IMR-90 (cell line): ENCODE results near the gene MAP7D1. TPM values are rescaled to one million over a fixed set of nuclear protein-coding genes. Genes with fewer than 3 reads are reported as not detected.
A peak's percentile ranks its signal among the peaks of the same experiment; 100 is the strongest.

Experiments used
- ATAC-seq: fragments of 200-7000 bp; cut with Tn5 transposase; 2 replicates; pipeline ENCODE4 v1.9.1; 2020; ENCODE audit warnings: low read depth, mild to moderate bottlenecking, moderate library complexity
- BruUV-seq: library from RNA; stranded (reverse); fragments of 400-500 nt; replicated peaks from 2 replicates; lab custom pipeline; 2021; lab: Mats Ljungman, UMichigan
- CTCF ChIA-PET: fragments of 300-600 bp; formaldehyde crosslinking; extraction: SDS; loops from one replicate; lab custom pipeline; 2021; ENCODE audit warnings: antibody characterized with exemption; lab: Yijun Ruan, JAX
- POLR2A ChIA-PET: fragments of 300-600 bp; sonication (Branson Sonifier 250); formaldehyde crosslinking; loops from one replicate; lab custom pipeline; 2022; ENCODE audit warnings: antibody characterized with exemption; ENCODE audit not compliant: unreplicated experiment; lab: Charles Lee
- DNase-seq: peaks from one replicate; pipeline ENCODE4 v3.0.0; 2013
- H2AFZ ChIP-seq: replicated peaks from 2 replicates; pipeline ENCODE3; 2013; ENCODE audit warnings: low read length, mild to moderate bottlenecking; ENCODE audit not compliant: poor library complexity
- H2AK5ac ChIP-seq: 2 replicates; pipeline ENCODE4 v1.6.1; 2013; ENCODE audit warnings: low read depth, low read length, inconsistent platforms
- H2AK9ac ChIP-seq: replicated peaks from 2 replicates; pipeline ENCODE3; 2013; ENCODE audit warnings: mild to moderate bottlenecking, low read depth, low read length, moderate library complexity; ENCODE audit not compliant: poor library complexity
- H2BK120ac ChIP-seq: 2 replicates; pipeline ENCODE4 v1.6.1; 2013; ENCODE audit warnings: low read depth, low read length, inconsistent platforms
- H2BK15ac ChIP-seq: 3 replicates; pipeline ENCODE4 v1.6.1; 2013; ENCODE audit warnings: low read depth, low read length, inconsistent platforms
- H2BK20ac ChIP-seq: 2 replicates; pipeline ENCODE4 v1.6.1; 2013; ENCODE audit warnings: low read depth, mild to moderate bottlenecking, inconsistent platforms, low read length, moderate library complexity
- H2BK5ac ChIP-seq: 2 replicates; pipeline ENCODE4 v1.6.1; 2013; ENCODE audit warnings: mild to moderate bottlenecking, low read depth, low read length, inconsistent platforms; ENCODE audit not compliant: poor library complexity, severe bottlenecking
- H3K14ac ChIP-seq: replicated peaks from 2 replicates; pipeline ENCODE4 v1.6.1; 2013; ENCODE audit warnings: low read depth, low read length, inconsistent platforms
- H3K18ac ChIP-seq: 2 replicates; pipeline ENCODE4 v1.6.1; 2013; ENCODE audit warnings: low read depth, low read length, control low read depth
- H3K23ac ChIP-seq: 2 replicates; pipeline ENCODE4 v1.6.1; 2013; ENCODE audit warnings: low read depth, low read length, inconsistent platforms
- H3K27ac ChIP-seq: 2 replicates; pipeline ENCODE4 v1.5.1; 2013; ENCODE audit warnings: mild to moderate bottlenecking, control low read depth, low read length; ENCODE audit not compliant: insufficient read depth
- H3K27me3 ChIP-seq: 2 replicates; pipeline ENCODE4 v1.6.1; 2013; ENCODE audit warnings: low read length; ENCODE audit not compliant: control insufficient read depth, insufficient read depth
- H3K36me3 ChIP-seq: 2 replicates; pipeline ENCODE4 v1.6.1; 2013; ENCODE audit warnings: low read length, mixed read lengths; ENCODE audit not compliant: control insufficient read depth, insufficient read depth
- H3K4ac ChIP-seq: 2 replicates; pipeline ENCODE4 v1.6.1; 2013; ENCODE audit warnings: low read depth, low read length, inconsistent platforms
- H3K4me1 ChIP-seq: 2 replicates; pipeline ENCODE4 v1.6.1; 2013; ENCODE audit warnings: low read length, mixed read lengths; ENCODE audit not compliant: control insufficient read depth, insufficient read depth
- H3K4me2 ChIP-seq: 2 replicates; pipeline ENCODE4 v1.6.1; 2013; ENCODE audit warnings: low read depth, mild to moderate bottlenecking, control low read depth, low read length, moderate library complexity
- H3K4me3 ChIP-seq: 2 replicates; pipeline ENCODE4 v1.5.1; 2013; ENCODE audit warnings: low read depth, mild to moderate bottlenecking, control low read depth, low read length, moderate library complexity; ENCODE audit not compliant: insufficient read depth
- H3K56ac ChIP-seq: 2 replicates; pipeline ENCODE4 v1.6.1; 2013; ENCODE audit warnings: low read length, inconsistent platforms; ENCODE audit not compliant: insufficient read depth; ENCODE audit errors: extremely low read depth
- H3K79me1 ChIP-seq, 2 experiments: 2 replicates each; pipeline ENCODE4 v1.6.1; 2013; ENCODE audit warnings: low read length in 2 of 2, inconsistent platforms in 1 of 2, low read depth in 1 of 2
- H3K9ac ChIP-seq: 2 replicates; pipeline ENCODE4 v1.6.1; 2013; ENCODE audit warnings: low read depth, low read length, control low read depth
- H3K9me1 ChIP-seq: 2 replicates; pipeline ENCODE4 v1.6.1; 2013; ENCODE audit warnings: low read length, inconsistent platforms; ENCODE audit not compliant: insufficient read depth
- H3K9me3 ChIP-seq: 2 replicates; pipeline ENCODE4 v1.6.1; 2013; ENCODE audit warnings: low read length; ENCODE audit not compliant: control insufficient read depth, insufficient read depth
- H4K20me1 ChIP-seq: 2 replicates; pipeline ENCODE4 v1.6.1; 2013; ENCODE audit warnings: low read length, inconsistent platforms; ENCODE audit not compliant: insufficient read depth
- H4K5ac ChIP-seq: 2 replicates; pipeline ENCODE4 v1.6.1; 2013; ENCODE audit warnings: mild to moderate bottlenecking, low read depth, low read length, control low read depth
- H4K8ac ChIP-seq, 2 experiments: 2 replicates each; pipeline ENCODE4 v1.6.1; 2013; ENCODE audit warnings: low read depth in 2 of 2, low read length in 2 of 2, control low read depth in 1 of 2, inconsistent platforms in 1 of 2
- H4K91ac ChIP-seq: 2 replicates; pipeline ENCODE4 v1.6.1; 2013; ENCODE audit warnings: low read depth, low read length, inconsistent platforms; ENCODE audit not compliant: insufficient read depth
- FOS ChIP-seq: fragments of 150-350 bp; IDR thresholded peaks from 2 replicates; pipeline ENCODE4 v1.6.1; 2016; ENCODE audit warnings: low read depth, low read length
- MAFK ChIP-seq: IDR thresholded peaks from 2 replicates; pipeline ENCODE4 v1.6.1; 2012; ENCODE audit warnings: low read depth, low read length, improper control_type of control experiment
- MAZ ChIP-seq: IDR thresholded peaks from 2 replicates; pipeline ENCODE4 v1.6.1; 2012; ENCODE audit warnings: low read depth, mild to moderate bottlenecking, low read length, improper control_type of control experiment, moderate library complexity, borderline replicate concordance
- NFE2L2 ChIP-seq: fragments of 150-350 bp; IDR thresholded peaks from 2 replicates; pipeline ENCODE4 v1.6.1; 2016; ENCODE audit warnings: low read depth, mild to moderate bottlenecking, low read length
- RCOR1 ChIP-seq: IDR thresholded peaks from 2 replicates; pipeline ENCODE4 v1.6.1; 2012; ENCODE audit warnings: mild to moderate bottlenecking, low read length, improper control_type of control experiment; ENCODE audit not compliant: insufficient replicate concordance
- RFX5 ChIP-seq: IDR thresholded peaks from 2 replicates; pipeline ENCODE4 v1.8.0; 2012; ENCODE audit warnings: low read depth, mild to moderate bottlenecking, low read length, moderate library complexity
- USF2 ChIP-seq: fragments of 150-350 bp; IDR thresholded peaks from 2 replicates; pipeline ENCODE4 v1.6.1; 2017; ENCODE audit warnings: mild to moderate bottlenecking, antibody characterized with exemption, low read length, low read depth
- WGBS, 2 experiments: methylation state at CpG; one replicate each; pipeline versions ENCODE4 v1.1.5 to v1.1.7; 2013; ENCODE audit warnings: missing lambda C conversion rate in 2 of 2; ENCODE audit not compliant: insufficient read length in 1 of 2; ENCODE audit errors: extremely low coverage in 2 of 2; 5-methylcytosine and 5-hydroxymethylcytosine counted together
- dilution Hi-C: fragments of 300-500 bp; cut with HindIII; formaldehyde crosslinking; loops from one replicate; pipeline ENCODE4 v1.14.3; 2018; ENCODE audit warnings: low sequenced_read_pairs; ENCODE audit not compliant: unreplicated experiment
- in situ Hi-C: fragments of 300-500 bp; cut with MboI; formaldehyde crosslinking; loops from 3 replicates; pipeline ENCODE4 v1.14.3; 2019; ENCODE audit warnings: low sequenced_read_pairs, inconsistent platforms, mixed read lengths
- intact Hi-C: fragments of 100-400 bp; cut with micrococcal nuclease; formaldehyde crosslinking; loops from 2 replicates; pipeline ENCODE4 v1.10.0; 2022
- polyA plus RNA-seq, 3 experiments: library from polyadenylated mRNA; depleted of rRNA; stranded (reverse); fragments of >200 nt; gene quantifications; 2 replicates each; pipeline ENCODE4 v1.2.3, GENCODE V29; 2012; ENCODE audit warnings: low replicate concordance in 1 of 3
- total RNA-seq: library from RNA; depleted of rRNA; stranded (reverse); fragments of >200 nt; gene quantifications from 2 replicates; pipeline ENCODE4 v1.2.3, GENCODE V29; 2012

The MAP7D1 gene
- total and polyA plus RNA-seq, 2 of the 4 experiments (the other 2 are of a cell fraction): 32.3 to 81.9 TPM

GRCh38 chr1:36106269-36106668, 49.7 kb upstream of the MAP7D1 start:
- CTCF ChIA-PET: interaction anchor here (0.7 to 1.8 kb wide), 2 partner anchors 28 to 54 kb away, joined by 4 to 6 read pairs; no protein-coding TSS in a partner anchor
- intact Hi-C loops: loop anchor here (10.0 kb wide), 1 partner anchor 109 kb away; no protein-coding TSS in a partner anchor
- in situ Hi-C loops: loop anchor here (5.0 to 25.0 kb wide), 2 partner anchors 181 to 306 kb away; no protein-coding TSS in a partner anchor

More at GRCh38 chr1:36106269-36106668, 49.7 kb upstream of the MAP7D1 start:
- Histone ChIP-seq H3K9me3 (no peaks in the 10 kb centered on the region), H3K27ac (no peak overlapping the region), H3K23ac (no peak overlapping the region), H3K36me3 (no peaks in the 10 kb centered on the region), H3K4me1 (peaks cover 2% of the 10 kb centered on the region), H4K20me1 (no peaks in the 10 kb centered on the region), H2BK20ac (no peak overlapping the region), H3K9ac (no peak overlapping the region), H3K4me2 (no peak overlapping the region), H4K8ac (no peak overlapping the region), H3K18ac (no peak overlapping the region), H4K91ac (no peak overlapping the region), H2BK5ac (no peak overlapping the region), H3K27me3 (no peaks in the 10 kb centered on the region), H4K5ac (no peak overlapping the region), H3K9me1 (peaks cover 3% of the 10 kb centered on the region; the same call in 1 of the 2 replicates), H3K4ac (no peak overlapping the region), H3K4me3 (no peak overlapping the region), H3K14ac (no peak overlapping the region), H2AK9ac (peak overlapping the region; percentile 1), H3K56ac (no peak overlapping the region), H2AK5ac (no peak overlapping the region), H2BK120ac (no peak overlapping the region), H2BK15ac (no peak overlapping the region), H3K79me1 (no peaks in the 10 kb centered on the region), H2AFZ (peak overlapping the region; percentile 21)
- 33% methylated on average over 1 of the region's 5 CpGs; no CpG with 5 or more reads in 1 of the 2 experiments for WGBS, 2 experiments
- DNase-seq (no peak), ATAC-seq (no peak)
- no TSS peak for BruUV-seq
- TF ChIP-seq MAFK (no peak), FOS (no peak), RFX5 (no peak), USF2 (no peak), RCOR1 (no peak), NFE2L2 (no peak), MAZ (no peak)
- POLR2A ChIA-PET: no interaction called here
- dilution Hi-C loops: no loop called here
